HUDEP-2 (cell line): ENCODE data around the gene ZNF654.
A peak's percentile ranks its signal among the peaks of the same experiment; 100 is the strongest.
"Not testable (repeated sequence)": the region's sequence is repeated elsewhere in the genome, so short reads cannot be mapped to it uniquely, and the experiment has no call there.

Experiments
- DNase-seq, 76 experiments: peaks; one replicate each; lab custom pipeline; 2025; ENCODE audit not compliant: unreplicated experiment in 76 of 76; lab: John Stamatoyannopoulos, UW

Gene ZNF654

DNA sequence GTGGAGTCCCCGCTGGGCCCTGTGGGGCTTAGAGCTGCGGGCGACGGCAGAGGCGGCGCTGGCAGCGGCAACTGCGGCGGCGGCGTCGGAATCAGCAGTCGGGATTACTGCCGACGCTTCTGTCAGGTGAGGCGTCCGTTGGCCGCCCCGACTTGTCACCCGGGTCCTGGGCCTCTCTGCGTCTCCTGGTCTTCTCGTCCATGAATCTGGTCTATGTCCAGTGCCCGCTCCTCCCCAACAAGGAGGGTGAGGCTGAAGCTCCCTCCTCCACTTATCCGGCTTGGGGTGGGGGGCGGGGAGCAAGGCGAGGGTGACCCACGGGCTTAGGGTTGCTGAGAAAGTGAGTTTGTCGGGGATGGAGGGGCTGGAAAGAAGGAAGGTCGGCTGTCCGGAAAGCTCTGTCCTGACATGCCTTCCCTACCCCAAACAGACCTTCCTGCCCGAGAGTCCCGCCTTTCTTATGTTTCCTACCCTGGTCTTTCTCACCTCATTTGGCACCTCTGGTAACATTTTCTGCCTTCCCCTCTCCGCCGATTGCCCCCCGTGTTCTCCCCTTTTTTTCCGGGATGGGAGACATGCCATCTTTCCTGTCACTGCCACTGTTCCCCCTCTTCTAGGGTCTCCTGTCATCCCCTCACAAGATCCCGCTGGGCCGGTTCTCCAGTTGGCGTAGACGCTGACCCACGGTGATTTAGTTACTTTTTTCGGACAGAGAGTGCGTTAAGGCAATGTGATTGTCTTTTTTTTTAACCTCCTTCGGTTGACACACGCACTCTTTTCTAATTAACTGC, 520 bp downstream of the ZNF654 start:
- peak in 12 of 76 experiments; percentile 4 to 48 (median 32) for DNase-seq

DNA sequence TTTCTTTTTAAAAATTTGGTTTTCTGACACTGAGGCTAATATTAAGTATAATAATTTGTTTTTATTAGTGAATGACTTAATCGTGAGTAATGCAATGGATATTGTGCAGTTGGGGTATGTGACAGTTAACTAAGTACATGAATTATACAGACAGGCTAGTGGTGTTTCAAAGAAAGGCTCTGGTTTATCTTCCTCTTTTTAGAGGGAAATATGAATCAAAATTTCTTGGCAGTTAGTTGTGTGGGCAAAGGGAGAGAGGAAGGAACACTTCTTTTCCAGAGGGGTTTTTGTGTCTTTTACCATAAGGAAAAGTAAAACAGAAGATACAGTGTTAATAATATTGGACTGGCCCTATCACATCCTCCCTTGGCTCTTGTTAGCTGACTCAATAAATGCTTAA, 2.7 kb downstream of the ZNF654 start:
- DNase-seq = no peak

DNA sequence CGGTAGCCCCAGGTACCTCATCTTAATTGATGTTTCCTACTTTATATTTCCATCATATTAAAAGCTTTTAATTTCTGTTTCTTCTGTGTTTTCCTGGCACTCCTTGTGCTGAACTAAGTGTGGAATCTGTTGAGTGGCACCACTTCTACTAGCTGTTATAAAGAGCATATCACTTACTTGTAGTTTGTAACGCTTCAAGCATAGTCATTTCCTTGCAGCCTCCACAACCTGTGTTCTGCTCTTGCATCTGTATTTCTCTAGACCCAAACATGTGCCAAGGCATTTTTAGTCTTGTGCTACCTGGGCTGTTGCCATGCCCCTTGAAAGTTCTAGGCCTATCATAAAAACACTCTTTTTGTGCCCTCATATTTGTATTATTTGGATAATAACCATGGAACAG, 16.0 kb downstream of the ZNF654 start:
- no peak for DNase-seq

DNA sequence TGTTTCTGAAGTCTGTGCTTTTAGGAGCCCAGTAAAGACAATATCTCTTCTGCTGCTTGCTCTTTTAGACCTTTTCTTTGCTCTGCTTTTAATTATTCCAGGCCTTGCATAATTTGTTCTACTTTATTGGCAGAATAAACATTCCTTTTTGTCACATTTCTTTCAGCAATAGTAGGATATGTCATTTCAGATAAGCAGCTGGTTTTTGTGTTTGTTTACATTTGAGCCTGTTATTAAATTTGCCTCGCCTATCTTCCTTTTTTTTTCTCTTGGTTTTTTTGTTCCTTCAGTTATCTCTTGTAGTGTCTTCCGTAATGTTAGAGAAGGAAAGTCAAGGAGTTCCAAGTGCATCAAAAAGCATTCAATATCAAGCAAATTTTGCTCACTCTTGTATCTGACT, 16.4 kb downstream of the ZNF654 start:
- no peak for DNase-seq

DNA sequence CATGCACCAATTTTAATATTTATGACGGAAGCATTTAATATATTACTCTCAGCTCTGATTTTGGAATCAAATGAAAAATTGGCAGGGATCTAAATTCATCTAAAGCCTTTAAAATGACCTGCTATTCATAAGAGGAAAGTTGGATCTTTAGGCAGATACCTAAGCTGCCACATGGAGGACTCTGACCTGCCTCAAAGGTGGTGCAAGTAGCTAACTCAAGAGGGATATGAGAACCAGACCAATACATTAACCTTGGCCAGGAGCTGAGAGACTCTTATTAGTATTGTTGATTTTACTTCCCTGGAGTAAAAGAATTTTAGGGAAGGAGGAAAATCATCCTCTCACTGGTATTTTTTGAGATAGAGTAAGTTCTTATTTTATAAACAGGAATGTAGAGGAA, 17.7 kb downstream of the ZNF654 start:
- DNase-seq = peak in 18 of 76 experiments; percentile 3 to 46 (median 30)

DNA sequence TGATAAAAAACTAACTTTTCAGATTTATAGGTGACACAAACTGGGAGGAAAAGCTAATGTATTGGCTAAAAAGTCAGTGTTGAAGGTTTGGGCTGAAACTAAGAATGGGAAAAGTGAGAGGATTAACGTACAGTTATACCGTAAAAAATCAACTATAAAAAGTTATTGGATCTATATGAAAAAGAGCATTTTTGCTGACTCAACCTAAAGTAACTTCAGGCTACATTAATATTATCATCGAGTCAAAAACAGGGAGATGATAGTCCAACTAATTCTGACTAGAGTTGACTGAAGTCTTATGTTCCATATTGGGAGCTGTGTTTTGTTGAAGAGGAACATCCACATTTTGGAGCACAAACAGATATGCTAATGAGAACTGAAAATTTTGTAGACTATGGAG, 19.9 kb downstream of the ZNF654 start:
- DNase-seq = no peak

DNA sequence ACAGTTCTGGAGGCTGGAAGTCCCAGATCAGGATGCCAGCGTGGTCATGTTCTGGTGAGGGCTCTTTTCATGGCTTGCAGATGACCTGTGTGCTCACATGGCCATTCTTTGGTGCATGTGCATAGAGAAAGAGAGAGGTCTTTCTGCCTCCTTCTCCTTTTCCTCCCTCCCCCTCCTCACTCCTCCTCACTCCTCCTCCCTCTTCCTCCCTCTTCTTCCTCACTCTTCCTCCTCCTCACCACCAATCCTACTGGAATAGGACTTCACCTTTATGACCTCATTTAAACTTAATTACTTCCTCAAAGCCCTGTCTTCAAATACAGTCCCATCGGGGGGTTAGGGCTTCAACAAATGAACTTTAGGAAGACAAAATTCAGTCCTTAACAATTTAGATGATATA, 23.8 kb downstream of the ZNF654 start:
- no peak for DNase-seq

DNA sequence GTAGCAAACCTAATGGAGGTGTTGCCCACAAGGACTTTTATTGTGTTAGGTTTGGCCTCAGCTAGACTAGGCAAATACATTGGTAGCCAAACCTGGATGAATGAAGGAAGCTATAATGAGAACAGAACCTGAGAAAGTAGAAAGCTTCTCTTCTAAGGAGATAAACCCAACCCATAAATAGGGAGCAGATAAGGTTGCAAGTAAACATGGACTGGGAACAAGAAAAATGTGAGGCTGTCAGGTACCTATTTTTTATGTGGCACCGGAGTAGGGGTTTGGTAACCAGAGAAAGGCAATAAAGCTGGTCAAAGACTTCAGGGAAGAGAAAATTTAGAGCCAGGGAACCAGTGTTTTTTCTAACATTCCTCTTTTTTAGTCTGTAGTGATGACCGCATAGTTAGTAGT, 25.0 kb downstream of the ZNF654 start:
- DNase-seq = no peak

DNA sequence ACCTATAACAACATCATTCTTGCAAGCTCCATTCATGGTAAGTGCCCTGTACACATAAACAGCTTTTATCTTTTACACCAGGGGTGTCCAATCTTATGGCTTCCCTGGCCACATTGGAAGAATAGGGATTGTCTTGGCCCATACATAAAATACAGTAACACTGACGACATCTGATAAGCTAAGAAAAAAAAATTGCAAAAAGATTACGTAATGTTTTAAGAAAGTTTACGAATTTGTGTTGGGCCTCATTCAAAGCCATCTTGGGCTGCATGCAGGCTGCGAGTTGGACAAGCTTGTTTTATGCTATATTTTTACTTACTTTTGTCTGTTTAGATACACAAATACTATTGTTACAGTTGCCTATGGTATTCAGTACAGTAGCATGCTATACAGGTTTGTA, 31.6 kb downstream of the ZNF654 start:
- DNase-seq = no peak

DNA sequence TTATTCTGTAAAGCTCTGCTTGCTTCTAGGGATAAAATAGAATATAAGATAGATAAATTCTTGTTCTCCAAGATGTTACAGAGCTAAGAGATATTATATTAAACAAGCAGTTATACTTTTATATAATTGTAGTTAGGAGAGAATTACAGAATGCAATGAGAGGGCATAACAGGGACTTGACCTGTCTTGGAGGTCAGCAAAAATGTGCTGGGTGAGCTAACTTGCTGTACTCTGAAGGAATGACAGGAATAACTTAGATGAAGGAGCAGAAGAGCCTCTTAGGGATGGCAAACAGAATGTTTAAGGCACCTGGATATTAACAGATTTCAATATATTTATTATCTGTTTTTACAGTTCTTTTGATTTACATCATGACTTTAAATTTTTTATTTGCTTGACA, 33.2 kb downstream of the ZNF654 start:
- no peak for DNase-seq

DNA sequence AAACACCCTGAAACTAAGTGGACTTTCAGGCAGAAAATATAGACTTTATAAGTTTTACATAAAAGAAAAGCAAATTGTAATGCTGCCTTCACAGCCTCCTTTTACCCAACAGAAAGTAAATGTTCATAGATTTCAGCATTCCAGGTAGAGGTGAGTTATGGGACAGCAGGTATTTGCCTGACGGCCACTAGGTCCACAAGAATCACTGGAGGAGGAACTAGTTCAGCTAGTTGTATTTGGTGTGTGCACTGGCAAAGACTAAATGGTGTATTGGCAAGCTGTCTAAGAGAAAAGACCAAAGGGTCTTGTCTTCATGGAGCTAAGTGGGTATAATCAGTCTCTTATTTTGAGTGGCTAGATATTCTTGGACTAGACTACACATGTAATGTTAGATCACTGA, 34.2 kb downstream of the ZNF654 start:
- no peak for DNase-seq

DNA sequence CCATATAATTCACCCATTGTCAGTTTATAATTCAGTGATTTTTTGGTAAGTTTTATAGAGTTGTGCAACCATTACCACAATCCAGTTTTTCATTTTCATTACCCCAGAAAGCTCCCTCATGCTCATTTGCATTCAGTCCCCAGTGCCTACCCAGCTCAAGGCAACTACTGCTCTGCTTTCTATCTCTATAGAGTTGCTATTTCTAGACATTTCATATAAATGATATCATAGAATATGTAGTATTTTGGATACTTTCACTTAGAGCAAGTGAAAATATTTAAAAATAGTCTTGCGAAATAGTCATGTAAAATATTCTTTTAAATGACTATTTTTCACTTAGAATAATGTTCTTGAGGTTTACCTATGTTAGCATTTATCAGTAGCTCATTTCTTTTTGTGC, 42.1 kb downstream of the ZNF654 start:
- DNase-seq = no peak

DNA sequence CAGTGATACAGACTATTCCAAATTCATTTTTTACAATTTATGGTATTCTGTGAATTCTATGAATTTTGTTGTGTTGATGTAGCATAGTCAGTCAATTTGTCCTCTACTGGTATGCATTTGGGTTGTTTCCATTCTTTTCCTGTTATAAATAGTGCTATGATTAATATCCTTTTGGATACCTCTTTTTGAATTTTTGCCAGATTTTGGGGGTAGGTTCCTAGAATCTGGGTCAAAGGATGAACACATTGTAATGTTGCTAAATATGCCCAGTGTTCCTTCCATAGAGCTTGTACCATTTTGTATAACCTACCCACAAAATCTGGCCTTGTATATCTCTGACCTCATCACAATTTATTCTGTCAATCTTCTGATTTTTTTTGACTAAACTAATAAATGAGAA, 46.3 kb downstream of the ZNF654 start:
- no peak for DNase-seq

DNA sequence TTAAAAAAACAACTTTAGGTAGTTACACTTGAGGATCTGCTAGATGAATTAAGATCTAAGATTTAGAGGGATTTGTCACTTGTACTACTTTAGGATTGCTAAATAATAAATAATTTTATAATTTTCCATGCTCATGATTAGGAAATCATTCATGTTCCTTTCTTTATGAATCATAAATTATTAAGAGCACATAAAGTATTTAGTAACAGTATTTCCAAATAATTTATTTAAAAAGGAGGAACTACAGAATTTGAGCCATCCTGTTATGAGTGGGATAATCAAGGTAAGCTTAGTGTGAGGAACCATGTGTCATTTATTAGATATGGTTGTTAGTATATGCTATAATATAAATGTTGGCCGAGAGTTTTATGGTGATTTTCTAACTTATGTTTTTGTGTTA, 53.2 kb downstream of the ZNF654 start:
- DNase-seq = no peak

DNA sequence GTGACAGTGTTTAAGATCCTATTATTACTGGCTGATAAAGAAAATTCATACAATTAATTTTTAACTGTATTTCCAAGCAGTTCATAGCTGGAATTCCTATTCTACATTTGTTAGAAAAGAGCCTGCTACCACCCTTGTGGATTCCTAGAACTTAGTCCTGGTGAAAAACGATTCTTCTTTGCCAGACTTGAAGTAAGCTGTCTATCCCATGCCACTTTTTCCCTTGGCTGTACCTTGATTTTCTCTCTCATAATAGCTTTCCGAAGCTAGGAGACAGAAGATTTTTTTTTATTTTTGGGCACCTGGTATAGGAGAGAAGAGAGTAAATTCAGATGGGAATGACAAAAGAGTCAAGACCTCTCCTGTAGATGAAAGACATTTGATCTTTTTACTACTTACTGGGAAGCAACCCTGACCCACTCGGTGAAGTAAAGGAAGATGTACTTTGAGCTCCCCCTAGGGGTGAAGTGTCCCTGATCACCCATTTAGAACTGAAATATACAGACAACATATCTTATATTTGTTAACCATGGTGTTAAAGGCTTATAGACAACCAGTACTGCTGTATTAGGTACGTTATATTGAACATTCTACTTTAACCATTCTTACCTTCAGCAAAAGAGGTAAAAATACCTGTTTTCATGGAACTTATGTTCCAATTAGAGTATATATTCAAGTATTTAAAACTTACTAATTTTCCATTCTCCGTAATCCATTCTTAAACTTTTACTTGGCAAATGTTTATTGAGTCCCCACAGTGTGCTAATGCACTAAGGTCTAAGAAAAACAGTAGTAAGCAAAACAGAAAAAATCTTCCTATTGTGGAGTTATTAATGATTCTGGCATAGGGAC, 54.5 kb downstream of the ZNF654 start:
- peak in 61 of 76 experiments; percentile 0 to 72 (median 27) for DNase-seq

DNA sequence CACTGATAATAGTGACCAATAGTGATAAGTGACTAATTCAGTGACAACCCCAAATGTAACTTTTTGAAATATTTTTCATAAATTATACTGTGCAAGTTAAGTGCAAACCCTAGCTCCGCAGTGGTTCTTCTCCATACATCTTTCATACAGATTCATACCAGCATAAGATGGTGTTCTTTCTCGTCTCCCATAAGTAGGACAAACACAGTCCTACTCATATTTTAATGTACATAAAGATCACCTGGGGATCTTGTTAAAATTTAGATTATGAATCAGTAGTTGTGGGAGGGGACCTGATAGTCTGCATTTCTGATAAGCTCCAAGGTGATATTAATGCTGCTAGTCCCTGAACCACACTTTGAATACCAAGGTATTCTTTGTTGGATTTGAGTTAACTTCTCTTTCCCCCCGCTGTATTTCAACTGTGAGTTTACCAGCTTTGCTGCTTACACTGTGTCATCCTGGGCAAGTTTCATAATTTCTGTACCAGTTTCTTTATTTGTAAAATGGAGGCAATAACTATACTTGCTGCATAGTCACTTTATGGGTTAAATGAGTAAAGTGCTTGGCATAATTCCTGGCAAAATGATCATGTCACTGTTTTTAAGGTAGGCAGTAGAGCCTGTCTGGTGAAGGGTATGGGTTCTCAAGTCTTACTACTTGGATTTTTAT, 56.0 kb downstream of the ZNF654 start:
- DNase-seq = no peak

DNA sequence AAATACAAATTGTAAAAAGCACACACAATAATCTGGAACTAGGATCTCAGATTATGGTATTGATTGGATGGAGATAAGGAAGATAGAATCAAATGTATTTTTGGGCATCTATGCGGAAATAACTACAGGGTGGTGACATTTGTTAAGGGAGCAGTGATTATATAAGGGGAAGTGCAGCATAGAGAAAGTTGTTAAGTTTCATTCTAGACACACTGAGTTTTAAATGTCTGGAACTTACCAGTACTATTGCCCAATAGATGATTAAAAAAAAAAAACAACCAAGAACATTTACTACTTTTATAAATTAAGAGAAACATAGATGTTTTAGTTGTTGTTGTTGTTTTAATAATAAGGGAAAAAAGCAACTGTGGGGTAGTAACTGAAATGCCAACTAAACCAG, 58.6 kb downstream of the ZNF654 start:
- no peak for DNase-seq

DNA sequence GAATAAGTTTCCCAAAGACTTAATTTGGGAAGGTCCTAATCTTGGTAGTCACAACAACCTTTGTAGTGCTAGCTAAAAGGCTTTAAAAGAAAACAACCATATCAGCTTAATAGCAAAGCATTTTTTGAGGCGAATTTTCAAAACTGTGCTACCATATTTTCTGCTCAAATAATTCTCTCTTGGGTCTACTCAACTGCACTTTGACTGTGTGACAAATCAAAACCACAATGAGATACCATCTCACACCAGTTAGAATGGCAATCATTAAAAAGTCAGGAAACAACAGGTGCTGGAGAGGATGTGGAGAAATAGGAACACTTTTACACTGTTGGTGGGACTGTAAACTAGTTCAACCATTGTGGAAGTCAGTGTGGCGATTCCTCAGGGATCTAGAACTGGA, 59.5 kb downstream of the ZNF654 start:
- not testable (repeated sequence) for DNase-seq

DNA sequence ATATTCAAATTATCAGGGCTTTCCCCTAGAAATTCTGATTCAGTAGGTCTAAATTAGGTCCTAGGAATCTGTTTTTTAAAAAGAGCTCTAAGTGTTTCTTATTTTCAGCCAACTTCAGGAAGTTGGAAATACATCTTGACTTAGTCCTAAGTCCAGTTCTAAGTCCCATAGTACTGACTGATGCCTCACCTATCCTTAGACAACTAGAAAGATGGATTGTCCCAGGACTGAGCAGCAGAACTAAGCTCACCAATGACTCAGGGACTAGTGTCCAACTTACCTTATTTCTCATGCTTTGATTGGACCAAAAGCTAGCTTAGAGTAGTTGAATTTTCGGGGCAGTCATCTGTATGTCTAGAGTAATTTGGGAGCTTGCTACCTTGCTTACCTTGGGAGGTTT, 64.5 kb downstream of the ZNF654 start:
- DNase-seq = no peak

DNA sequence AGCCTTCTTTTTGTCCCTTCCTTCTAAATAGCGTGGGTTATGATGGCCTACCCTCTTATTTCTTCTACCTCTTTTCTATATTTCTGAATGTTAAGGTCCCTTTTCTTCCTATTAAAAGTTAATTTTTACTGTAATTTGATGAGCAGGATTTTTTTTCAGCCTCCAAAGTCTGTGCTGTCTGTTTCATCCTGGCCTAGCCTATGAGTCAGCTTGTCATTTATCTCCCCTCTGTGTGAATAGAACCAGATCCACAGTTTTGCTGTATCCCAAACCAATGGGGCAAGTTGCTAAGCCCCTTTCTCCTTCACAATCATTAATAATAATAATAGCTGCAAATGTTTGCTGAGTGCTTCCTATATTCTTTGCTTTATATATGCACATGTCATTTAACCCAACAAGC, 72.6 kb downstream of the ZNF654 start:
- no peak for DNase-seq

DNA sequence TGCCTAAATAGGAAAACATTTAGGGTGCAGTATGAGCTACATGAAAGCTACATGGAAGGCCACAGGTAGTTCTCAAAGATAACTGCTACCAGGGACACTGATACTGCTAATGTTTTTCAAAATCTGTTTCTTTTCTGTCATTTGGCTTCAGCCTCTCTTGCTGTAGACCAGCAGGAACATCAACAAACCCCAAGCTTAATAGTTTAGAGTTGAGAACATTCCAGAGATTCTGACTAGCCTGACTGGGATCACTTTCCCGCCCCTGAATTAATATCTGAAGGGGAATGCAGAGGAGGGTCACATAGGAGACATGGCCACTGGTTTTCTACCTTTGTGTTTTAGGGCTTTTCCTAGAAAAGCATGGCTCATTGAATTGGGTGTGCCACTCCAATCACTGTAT, 73.8 kb downstream of the ZNF654 start:
- no peak for DNase-seq
